ENCODE results near the gene BRMS1L.
A peak's percentile ranks its signal among the peaks of the same experiment; 100 is the strongest.
"Not testable (repeated sequence)": the region's sequence is repeated elsewhere in the genome, so short reads cannot be mapped to it uniquely, and the experiment has no call there.

The BRMS1L gene

DNA sequence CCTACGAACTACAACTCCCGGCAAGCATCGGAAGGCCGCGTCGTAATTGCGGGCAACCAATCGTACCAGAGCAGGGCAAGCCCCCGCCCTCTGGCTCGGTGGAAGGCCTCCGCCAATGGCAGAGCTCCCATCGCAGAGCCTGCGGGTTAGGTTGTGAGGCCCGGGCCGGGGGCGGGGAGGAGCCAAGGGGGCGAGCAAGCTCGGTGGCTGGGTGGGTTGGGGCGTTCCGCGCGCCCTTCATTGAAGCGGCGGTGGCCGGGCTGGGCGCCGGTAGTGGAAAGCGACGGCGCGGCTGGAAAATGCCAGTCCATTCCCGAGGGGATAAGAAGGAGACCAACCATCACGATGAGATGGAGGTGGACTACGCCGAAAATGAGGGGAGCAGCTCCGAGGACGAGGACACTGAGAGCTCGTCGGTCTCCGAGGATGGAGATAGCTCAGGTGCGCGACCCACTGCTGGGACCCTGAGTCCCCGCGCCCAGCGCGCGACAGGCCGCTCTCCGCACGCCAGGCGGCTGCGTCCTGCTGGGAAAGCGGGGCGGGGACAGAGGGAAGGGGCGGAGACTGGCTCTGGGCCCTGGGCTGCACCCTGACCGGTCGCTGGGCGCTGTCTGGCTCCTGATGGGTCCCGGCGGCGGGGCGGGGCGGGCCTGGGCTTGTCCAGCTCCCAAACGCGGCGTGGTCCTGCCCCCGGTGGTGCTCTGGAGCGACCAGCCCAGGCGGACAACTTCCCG lies at the start of gene BRMS1L:
Gene BRMS1L (plus strand): TSS at position 121 of the 734 bp plus-strand sequence. CDS start 179 bp downstream, at position 300.
- DNase-seq = peak; percentile 99

- DNase-seq = no peak
Observed at GRCh38 chr14:35776823-35777222, 49.3 kb upstream of the BRMS1L start.

DNA sequence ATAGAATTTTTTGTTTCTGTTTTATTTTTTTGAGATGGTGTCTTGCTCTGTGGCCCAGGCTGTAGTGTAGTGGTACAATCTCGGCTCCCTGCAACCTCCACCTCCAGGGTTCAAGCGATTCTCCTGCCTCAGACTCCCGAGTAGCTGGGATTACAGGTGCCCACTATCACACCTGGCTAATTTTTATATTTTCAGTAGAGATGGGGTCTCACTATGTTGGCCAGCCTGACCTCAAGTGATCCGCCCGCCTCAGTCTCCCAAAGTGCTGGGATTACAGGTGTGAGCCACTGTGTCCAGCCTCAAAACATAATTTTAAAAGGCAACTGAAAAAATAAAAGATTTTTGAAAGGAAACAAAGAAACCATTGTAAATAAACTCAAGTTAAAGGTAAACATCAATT lies 48.6 kb upstream of the BRMS1L start:
- not testable (repeated sequence) for DNase-seq

GRCh38 chr14:35779368-35779767 lies 46.8 kb upstream of the BRMS1L start:
- DNase-seq = no peak

DNA sequence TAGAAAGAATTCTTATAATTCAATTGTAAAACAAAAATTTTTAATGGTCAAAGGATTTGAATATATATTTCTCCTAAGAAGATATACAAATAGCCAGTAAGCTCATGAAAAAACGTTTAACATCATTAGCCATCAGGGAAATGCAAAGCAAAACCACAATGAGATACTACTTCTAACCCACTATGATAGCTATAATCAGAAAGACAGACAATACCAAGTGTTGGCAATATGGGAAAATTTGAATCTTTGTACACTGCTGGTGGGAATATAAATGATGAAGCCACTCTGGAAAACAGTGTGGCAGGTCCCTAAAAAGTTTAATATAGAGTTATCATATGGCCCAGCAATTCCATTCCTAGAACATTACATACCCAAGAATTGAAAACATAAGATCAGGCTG lies 42.4 kb upstream of the BRMS1L start:
- DNase-seq = no peak

DNA sequence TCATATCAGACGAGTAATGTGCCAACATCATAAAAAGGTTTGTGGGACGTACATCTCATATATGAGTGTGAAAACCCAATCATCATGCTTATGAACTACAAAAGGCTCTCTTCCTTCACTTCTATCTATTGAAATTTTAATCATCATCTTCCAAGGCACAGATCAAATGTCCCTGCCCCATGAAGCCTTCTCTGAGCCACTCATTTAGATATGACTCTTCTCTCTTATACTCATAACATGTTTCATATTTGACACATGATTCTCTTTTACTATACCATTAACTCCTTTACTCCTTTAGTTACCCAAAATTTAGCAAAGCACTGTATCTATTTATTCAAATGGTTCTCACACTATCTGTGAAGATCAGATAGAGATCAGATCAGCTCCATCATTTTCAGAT lies 39.3 kb upstream of the BRMS1L start:
- DNase-seq = no peak

GRCh38 chr14:35789651-35790050 lies 36.5 kb upstream of the BRMS1L start:
- DNase-seq = no peak

- no peak for DNase-seq
Observed at GRCh38 chr14:35797796-35798195, 28.3 kb upstream of the BRMS1L start.

DNA sequence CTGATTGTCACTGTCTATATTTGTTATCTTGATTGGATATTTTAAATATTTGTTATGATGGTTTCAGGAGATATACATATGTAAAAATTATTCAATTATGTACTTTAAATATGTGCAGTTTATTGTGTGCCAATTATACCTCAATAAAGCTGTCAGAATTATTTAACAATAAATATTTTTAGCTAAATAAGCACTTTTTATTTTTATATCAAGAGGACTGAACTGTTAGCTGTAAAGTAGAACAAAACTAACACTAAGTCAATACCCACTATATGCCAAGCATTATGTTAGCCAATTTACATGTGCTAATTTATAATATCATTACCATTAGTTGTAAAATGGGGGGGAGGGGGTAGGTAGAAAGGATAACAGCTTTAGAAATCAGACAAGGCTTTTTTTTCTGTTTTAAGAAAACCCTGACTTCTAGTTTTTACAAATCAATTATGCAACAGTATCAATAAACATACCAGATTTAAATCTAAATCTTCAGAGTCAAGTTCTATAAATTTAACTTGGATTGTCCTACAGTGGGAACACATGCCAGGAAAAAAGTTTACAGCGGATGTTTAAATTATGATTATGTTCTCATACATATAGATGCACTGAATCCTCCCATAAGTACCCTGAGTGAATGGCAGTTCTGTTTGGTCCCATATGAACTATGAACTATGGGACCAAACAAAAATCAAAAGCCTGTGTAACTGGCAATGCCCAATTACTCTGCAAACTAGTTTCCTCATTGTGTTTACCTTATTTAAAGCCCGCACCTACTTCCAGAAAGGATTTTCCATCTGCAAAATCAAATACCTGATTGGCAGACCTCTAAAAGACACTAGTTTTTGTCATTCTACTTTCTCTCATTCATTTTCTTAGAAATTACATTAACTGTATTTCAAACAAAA lies 19.9 kb upstream of the BRMS1L start:
- no peak for DNase-seq

DNA sequence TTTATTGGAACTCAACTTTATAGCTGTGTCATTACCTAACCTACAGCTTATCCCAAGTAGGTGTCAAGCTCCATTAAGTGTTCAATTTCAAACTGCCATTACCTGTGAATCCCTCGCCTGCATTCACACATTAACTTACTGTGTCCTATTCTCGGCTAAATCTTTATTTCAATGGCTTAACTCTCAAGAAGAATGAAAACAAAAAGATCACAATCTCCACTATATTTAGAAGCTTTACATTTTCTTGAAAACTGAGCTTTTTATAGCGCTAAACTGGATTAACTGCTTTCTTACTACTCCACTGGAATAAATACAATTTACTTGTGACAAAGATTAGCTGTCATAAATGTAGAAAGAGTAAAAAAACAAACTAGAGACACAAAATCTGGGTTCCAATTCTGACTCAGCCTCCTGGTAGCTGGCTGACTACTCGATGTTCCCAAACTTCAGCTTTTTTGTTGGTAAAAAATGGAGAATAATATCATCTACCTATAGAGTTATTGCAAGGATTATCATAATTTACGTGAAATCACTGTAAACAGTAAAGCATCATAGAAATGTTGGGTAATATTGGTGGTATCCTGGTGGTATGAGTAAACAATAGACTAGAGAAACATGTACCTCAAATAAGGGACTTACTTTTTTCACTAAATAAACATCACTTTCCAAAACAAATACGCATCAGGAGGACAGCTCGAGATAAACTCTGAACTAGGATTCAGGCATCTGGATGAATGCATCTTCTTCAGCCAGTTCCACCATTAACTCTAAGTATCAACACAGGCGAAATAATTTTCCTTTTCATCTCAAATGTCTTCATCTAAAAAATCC lies 18.8 kb upstream of the BRMS1L start:
- DNase-seq = no peak

DNA sequence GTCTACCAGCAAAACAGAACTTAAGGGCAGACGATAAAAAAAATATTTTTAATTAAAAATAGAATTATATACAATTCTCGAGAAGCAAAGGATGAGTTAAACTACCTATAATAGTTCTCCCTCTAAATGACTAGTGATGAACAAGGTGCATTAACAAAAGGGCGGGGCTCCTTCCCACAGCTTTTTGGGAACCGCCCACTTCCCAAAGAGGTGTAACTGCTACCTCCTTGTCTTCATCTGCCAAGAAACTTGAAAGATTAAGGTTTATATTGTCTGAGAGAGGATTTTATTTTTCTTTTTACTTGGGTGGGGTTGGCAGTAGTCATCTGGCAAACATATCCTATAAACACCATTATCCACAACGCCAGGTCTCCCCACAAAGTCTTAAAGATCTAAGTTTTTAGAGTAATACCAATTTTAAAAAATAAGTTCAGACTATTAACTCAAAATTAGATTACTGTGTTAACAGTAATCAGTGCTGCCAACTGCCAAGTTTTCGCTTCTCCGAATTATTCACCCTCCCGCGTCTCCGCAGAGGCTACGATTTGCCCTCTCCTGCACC lies 18.0 kb upstream of the BRMS1L start:
- DNase-seq = peak; percentile 59

DNA sequence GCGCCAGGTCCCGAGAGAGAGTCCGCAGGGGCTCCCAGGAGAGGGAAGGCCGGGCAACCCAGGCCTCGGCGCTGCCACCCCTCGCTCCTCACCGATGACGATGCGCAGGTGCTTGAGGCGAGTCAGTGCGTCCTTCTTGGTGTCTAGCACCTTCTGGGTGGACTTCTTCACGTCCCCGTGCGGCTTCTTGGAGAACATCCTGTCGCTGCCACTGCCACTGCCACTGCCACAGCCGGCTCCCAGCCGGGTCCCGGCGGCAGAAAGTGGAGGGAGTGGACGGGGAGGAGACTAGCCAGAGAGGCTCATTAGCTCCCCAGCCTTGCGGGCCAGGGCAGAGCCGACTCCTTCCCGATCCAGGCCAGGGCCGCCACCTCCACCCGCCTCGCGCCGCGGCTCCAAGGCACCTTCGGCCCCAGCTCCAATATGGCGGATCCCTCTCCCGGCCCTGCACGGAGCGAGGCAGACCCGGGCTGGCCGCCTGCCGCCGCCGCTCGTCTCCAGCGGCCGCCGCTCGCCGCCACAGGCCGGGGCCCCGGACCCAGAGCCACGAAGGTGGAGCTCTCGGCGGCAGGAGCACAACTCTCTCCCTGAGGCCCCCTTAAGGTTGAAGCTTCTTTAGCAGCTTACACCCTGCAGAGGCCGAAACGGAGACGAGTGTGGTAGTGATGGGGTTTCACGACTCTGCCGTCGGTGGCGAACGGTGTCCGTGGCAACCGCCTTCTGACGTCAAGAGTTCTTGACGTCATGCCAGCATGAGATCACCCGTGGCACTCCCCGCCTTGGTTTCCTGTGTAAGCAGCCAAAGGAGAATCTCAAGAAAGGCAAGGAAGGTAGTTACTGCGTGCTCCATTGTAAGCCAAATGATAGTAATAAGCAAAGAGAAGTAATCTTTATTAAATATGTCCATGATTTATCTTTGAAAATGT lies 17.2 kb upstream of the BRMS1L start, which contains the start of gene RALGAPA1:
Gene RALGAPA1 (minus strand): TSS at position 658 of the 926 bp plus-strand sequence. CDS start 460 bp downstream, at position 198.
- DNase-seq = peak; percentile 96

- no peak for DNase-seq
Observed at GRCh38 chr14:35809597-35809996, 16.5 kb upstream of the BRMS1L start.

GRCh38 chr14:35810963-35811362 lies 15.2 kb upstream of the BRMS1L start:
- DNase-seq = no peak

DNA sequence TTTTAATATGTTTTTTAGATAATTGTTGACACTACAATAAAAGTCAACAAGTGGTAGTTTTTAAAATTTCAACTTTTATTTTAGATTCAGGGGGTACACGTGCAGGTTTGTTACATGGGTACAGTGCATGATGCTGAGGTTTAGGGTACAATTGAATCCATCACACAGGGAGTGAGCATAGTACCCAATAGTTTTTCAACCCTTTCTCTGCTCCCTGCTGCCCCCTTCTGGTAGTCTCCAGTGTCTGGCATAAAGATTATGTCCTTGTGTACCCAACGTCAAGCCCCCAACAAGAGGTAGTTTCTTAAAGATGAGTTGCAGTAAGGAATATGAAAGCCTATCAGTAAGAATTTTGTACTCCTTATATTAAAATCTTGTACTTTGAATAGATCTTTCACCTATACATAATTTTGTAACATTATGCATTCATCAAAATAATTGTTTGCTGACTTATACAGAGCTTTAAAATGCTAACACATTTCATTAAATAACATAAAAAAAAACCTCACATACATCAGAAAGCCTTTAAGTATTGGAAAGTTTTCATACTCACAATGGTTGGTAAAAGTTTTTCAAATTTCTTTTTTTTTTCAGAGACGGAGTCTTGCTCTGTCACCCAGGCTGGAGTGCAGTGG lies 11.7 kb upstream of the BRMS1L start:
- peak; percentile 85 for DNase-seq

GRCh38 chr14:35818346-35819115 lies 7.6 kb upstream of the BRMS1L start:
- peak; percentile 62 for DNase-seq

GRCh38 chr14:35819591-35820540 lies 6.3 kb upstream of the BRMS1L start:
- no peak for DNase-seq

DNA sequence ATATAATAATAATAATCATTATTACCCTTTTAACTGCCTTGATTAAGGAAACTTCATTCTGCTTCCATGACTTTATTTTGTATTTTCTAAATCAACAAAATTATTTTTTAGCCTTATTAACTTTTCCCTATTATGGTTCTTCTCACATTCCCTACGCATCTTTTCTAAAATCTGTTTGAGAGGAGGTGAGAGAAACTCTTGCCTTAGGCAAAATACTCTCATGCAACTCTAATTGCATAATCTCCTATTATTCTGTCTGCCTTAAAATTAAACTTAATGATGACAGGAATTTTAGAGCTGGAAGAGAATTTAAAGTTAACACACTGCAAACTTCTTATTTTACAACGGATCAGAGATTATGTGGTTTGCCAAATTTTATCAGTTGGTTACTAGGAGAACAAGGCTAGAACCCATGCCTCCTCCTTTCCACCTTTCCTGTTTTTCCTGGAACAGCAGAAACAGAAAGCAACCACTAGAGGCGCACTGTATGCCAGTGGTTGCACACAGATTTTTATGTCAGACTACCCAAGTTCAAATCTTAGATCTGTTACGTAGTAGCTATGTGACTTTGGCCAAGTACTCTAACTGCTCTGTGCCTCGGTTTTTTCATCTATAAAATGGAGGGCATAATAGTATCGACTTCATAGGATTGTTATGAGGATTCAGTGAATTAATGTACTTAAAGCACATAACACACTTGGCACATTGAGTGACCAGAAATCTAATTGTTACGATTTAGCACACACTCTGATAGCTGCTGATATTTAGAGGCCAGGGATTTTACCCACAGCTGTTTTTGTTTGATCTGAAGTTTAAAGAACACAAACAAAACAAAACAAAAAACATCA lies 4.3 kb upstream of the BRMS1L start:
- DNase-seq = peak; percentile 60
